Measurements from ENCODE around the gene CGB8. TPM values are rescaled to one million over a fixed set of nuclear protein-coding genes. Genes with fewer than 3 reads are reported as not detected.

CGB8 gene
- polyA plus RNA-seq, 2 of the 4 experiments (the other 2 are of a cell fraction) = 0.63 to 2.7 TPM

GRCh38 chr19:49071860-49072547 lies 23.1 kb upstream of the CGB8 start (continued):
- TF ChIP-seq E2F6 (IDR thresholded peaks at IDR 0.05; ENCODE audit: borderline replicate concordance, low read depth) (no peak), GATA3 (IDR thresholded peaks at IDR 0.05; ENCODE audit: borderline replicate concordance) (no peak), HOXB5 (CRISPR knock-in tag; IDR thresholded peaks at IDR 0.05) (no peak), HDAC2 (IDR thresholded peaks at IDR 0.05) (no peak), SMC3 (IDR thresholded peaks at IDR 0.05) (no peak), BHLHE40 (IDR thresholded peaks at IDR 0.05; ENCODE audit: low read depth, low read length) (no peak), MAFK (IDR thresholded peaks at IDR 0.05; ENCODE audit: partially characterized antibody) (no peak)

- no peak for ATAC-seq
- no peak overlapping the region for H3K27ac ChIP-seq
- no peak for FAIRE-seq
- POLR2A ChIA-PET = no interaction called here
- CTCF ChIA-PET = interaction anchor here (0.9 to 8.8 kb wide), 11 partner anchors 12 to 155 kb away, joined by 3 to 121 read pairs (median 5); partner anchors contain the start of gene CGB7
- H3K4me3 ChIP-seq = no peak overlapping the region
- no peak for DNase-seq (ENCODE audit: low read depth in 1 of 2, low spot score in 1 of 2)
- H3K4me2 ChIP-seq = no peak overlapping the region
- TF ChIP-seq MAX (IDR thresholded peaks at IDR 0.05) (no peak), RNF2 (IDR thresholded peaks at IDR 0.05; ENCODE audit: borderline replicate concordance, low read depth) (no peak), TFCP2L1 (CRISPR knock-in tag; IDR thresholded peaks at IDR 0.05) (no peak), RAD21 (conservative IDR thresholded peaks at IDR 0.05 in 1 of 2, IDR thresholded peaks at IDR 0.05 in 1 of 2) (no peak), HOXB5 (CRISPR knock-in tag; IDR thresholded peaks at IDR 0.05) (no peak), KDM1A (IDR thresholded peaks at IDR 0.05; ENCODE audit: low read depth) (no peak), CTCF (IDR thresholded peaks at IDR 0.05) (no peak), ZFP36 (IDR thresholded peaks at IDR 0.05; ENCODE audit: borderline replicate concordance, partially characterized antibody) (no peak), MAZ (IDR thresholded peaks at IDR 0.05; ENCODE audit: borderline replicate concordance, low read depth, low read length) (no peak), NR3C1 (IDR thresholded peaks at IDR 0.05) (no peak), ZC3H11A (IDR thresholded peaks at IDR 0.05) (no peak), RFX5 (IDR thresholded peaks at IDR 0.05) (no peak), SMC3 (IDR thresholded peaks at IDR 0.05) (no peak), HOXB13 (CRISPR knock-in tag; IDR thresholded peaks at IDR 0.05; ENCODE audit: low read depth) (no peak)
- TF ChIP-seq, protein P1, sequence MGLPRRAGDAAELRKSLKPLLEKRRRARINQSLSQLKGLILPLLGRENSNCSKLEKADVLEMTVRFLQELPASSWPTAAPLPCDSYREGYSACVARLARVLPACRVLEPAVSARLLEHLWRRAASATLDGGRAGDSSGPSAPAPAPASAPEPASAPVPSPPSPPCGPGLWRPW (IDR thresholded peaks at IDR 0.05) = no peak
- no peaks in the 10 kb centered on the region for H3K9me3 ChIP-seq
- H3K4me1 ChIP-seq = peaks cover 23% of the 10 kb centered on the region
- 91% methylated on average over 21 of the region's 21 CpGs for WGBS (ENCODE audit: missing lambda C conversion rate)
Observed at GRCh38 chr19:49070416-49070815, 21.5 kb upstream of the CGB8 start.

GRCh38 chr19:49069026-49069425 lies 20.1 kb upstream of the CGB8 start:
- no peak for TF ChIP-seq CTCF (IDR thresholded peaks at IDR 0.05)
- no peak for TF ChIP-seq JUNB (IDR thresholded peaks at IDR 0.05)
- TF ChIP-seq MAX (IDR thresholded peaks at IDR 0.05) = no peak

More at GRCh38 chr19:49069026-49069425, 20.1 kb upstream of the CGB8 start:
- POLR2A ChIA-PET = no interaction called here
- ATAC-seq (no peak), DNase-seq (ENCODE audit: low read depth in 1 of 2, low spot score in 1 of 2) (no peak), FAIRE-seq (no peak)
- Histone ChIP-seq H3K4me3 (no peak overlapping the region), H3K9me3 (no peaks in the 10 kb centered on the region), H3K4me1 (peaks cover 29% of the 10 kb centered on the region), H3K27ac (no peak overlapping the region), H3K4me2 (no peak overlapping the region)
- 96% methylated on average over 9 of the region's 9 CpGs for WGBS (ENCODE audit: missing lambda C conversion rate)
- CTCF ChIA-PET = interaction anchor here (0.6 to 8.8 kb wide), 13 partner anchors 11 to 281 kb away, joined by 3 to 121 read pairs (median 3); partner anchors contain the start of genes CGB1, CGB7, GYS1 and RUVBL2

All from A549 (cell line).